GM23338 (cell line): ENCODE measurements around the gene FADD. TPM values are rescaled to one million over a fixed set of nuclear protein-coding genes. Genes with fewer than 3 reads are reported as not detected.

Source experiments
- ETS1 ChIP-seq: IDR thresholded peaks from 2 replicates; pipeline ENCODE4 v1.6.1; 2016; ENCODE audit warnings: antibody characterized with exemption
- EZH2 ChIP-seq: fragments of 200-600 bp; sonication (generic); IDR thresholded peaks from one replicate; pipeline ENCODE4 v1.8.0; 2017; ENCODE audit warnings: antibody characterized with exemption, mild to moderate bottlenecking, low read depth; ENCODE audit not compliant: unreplicated experiment
- EZH2phosphoT487 ChIP-seq: fragments of 200-600 bp; sonication (generic); IDR thresholded peaks from one replicate; pipeline ENCODE4 v1.8.1; 2018; ENCODE audit warnings: antibody characterized with exemption; ENCODE audit not compliant: unreplicated experiment
- JUNB ChIP-seq: IDR thresholded peaks from one replicate; pipeline ENCODE4 v1.6.1; 2016; ENCODE audit warnings: antibody characterized with exemption; ENCODE audit not compliant: unreplicated experiment
- NANOG ChIP-seq: IDR thresholded peaks from 2 replicates; pipeline ENCODE4 v1.6.1; 2016; ENCODE audit warnings: antibody characterized with exemption, borderline replicate concordance
- POLR2AphosphoS5 ChIP-seq: IDR thresholded peaks from 2 replicates; pipeline ENCODE4 v1.6.1; 2016; ENCODE audit warnings: antibody characterized with exemption, low read depth
- REST ChIP-seq: IDR thresholded peaks from one replicate; pipeline ENCODE4 v1.6.1; 2018; ENCODE audit warnings: antibody characterized with exemption; ENCODE audit not compliant: unreplicated experiment
- STAT1 ChIP-seq: IDR thresholded peaks from one replicate; pipeline ENCODE4 v1.6.1; 2016; ENCODE audit warnings: antibody characterized with exemption; ENCODE audit not compliant: unreplicated experiment
- ZNF114 ChIP-seq: fragments of 250-450 bp; sonication (Bioruptor Pico); IDR thresholded peaks from 2 replicates; pipeline ENCODE4 v1.5.0; 2020; ENCODE audit warnings: mild to moderate bottlenecking, moderate library complexity
- ZNF462 ChIP-seq: fragments of 250-450 bp; sonication (Bioruptor Pico); IDR thresholded peaks from 2 replicates; pipeline ENCODE4 v1.5.0; 2020; ENCODE audit warnings: mild to moderate bottlenecking, moderate library complexity
- polyA plus RNA-seq: library from polyadenylated mRNA; unstranded; fragments of >200 nt; fragmentation: Nextera tagmentation; extraction: Ambion mirVana; gene quantifications from 2 replicates; pipeline ENCODE4 v1.2.1, GENCODE V29; 2016
- total RNA-seq: library from RNA; depleted of rRNA; stranded (reverse); fragments of >200 nt; shearing (Covaris generic); gene quantifications from 2 replicates; pipeline ENCODE4 v1.2.3, GENCODE V29; 2014

FADD gene
- total and polyA plus RNA-seq, 2 experiments from 2014 or later = 19.7 to 65.8 TPM

GRCh38 chr11:70168405-70168754, 34.7 kb upstream of the FADD start (continued):
- TF ChIP-seq ZNF462 (CRISPR knock-in tag) (no peak), EZH2 (no peak), ZNF114 (no peak), STAT1 (no peak), REST (no peak), ETS1 (no peak), EZH2phosphoT487 (no peak), NANOG (no peak), POLR2AphosphoS5 (no peak), JUNB (no peak)
